Measurements from ENCODE around the gene C5orf46.

The C5orf46 gene

DNA sequence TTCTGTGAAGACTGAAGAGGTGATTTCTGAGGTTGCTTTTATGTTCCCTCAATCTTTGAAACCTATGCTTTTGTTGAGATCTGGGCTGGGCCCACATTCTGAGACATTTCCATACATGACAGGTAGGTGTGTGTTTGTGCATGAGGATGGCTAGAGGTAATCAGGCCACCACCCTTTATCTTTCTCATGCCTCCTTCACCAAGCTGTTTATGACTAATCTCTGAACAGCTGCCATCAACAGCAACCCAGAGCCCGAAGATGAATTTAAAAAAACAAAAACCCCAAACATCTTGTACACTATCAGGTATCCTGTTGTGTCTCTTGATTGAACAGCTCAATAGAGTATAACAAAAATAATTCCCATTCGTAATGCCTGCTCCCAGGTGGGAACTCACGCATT, 12.6 kb upstream of the C5orf46 start:
- H3K9ac ChIP-seq (ENCODE audit: low read length), result no peak overlapping the region
- H3K4me3 ChIP-seq (ENCODE audit: low read length), result no peak overlapping the region
- H3K4me1 ChIP-seq (ENCODE audit: control insufficient read depth, insufficient read depth, low read length), result no peaks in the 10 kb centered on the region
- no peaks in the 10 kb centered on the region for H3K9me3 ChIP-seq (ENCODE audit: control insufficient read depth, low read length)
- H3K27me3 ChIP-seq (ENCODE audit: control insufficient read depth, insufficient read depth, low read length), result no peaks in the 10 kb centered on the region
- H3K36me3 ChIP-seq (ENCODE audit: control insufficient read depth, insufficient read depth, low read length), result no peaks in the 10 kb centered on the region

DNA sequence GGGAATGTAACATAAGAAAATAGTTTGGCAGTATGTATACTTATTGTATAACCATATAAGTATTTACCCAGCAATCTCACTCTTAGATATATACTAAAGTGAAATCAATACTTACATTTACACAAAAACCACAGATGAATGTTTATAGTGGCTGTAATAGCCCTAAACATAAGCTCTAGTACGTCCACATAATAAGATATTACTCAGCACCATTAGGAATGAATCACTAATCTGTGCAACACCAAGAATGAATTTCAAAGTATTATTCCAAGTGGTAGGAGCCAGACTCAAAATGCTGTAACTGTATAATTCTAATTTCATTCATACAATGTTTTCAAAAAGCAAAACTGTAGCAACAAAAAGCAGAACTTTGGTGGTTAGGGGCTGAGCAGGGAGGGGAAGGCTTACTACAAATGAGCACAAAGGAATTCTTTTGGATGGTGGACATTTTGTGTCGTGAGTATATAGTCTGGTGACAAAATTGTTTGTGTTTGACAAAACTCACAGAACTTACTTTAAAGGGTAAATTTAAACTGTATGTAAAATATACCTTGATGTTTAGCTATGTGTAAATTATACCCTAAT, 11.9 kb upstream of the C5orf46 start:
- no peaks in the 10 kb centered on the region for H3K27me3 ChIP-seq (ENCODE audit: control insufficient read depth, insufficient read depth, low read length)
- no peaks in the 10 kb centered on the region for H3K36me3 ChIP-seq (ENCODE audit: control insufficient read depth, insufficient read depth, low read length)
- no peak overlapping the region for H3K9ac ChIP-seq (ENCODE audit: low read length)
- no peak overlapping the region for H3K4me3 ChIP-seq (ENCODE audit: low read length)
- no peaks in the 10 kb centered on the region for H3K9me3 ChIP-seq (ENCODE audit: control insufficient read depth, low read length)
- no peaks in the 10 kb centered on the region for H3K4me1 ChIP-seq (ENCODE audit: control insufficient read depth, insufficient read depth, low read length)

DNA sequence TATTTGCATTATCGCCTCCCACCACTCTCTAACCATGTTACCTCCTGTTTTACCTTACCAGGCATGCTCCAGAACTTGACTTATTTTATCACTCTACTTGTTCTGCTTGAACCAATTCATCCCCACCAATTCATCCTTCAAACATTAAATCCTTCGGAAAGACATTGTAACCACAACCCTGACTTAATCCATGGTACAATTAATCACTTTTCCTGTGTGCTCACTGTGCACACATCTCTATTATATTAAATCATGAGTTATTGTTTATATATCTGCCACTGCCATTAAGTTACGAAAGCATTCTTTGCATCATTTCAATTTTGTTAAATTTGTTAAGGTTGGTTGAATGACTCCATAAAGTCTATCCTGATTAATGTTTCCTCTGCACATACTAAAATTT, 7.4 kb upstream of the C5orf46 start:
- Histone ChIP-seq H3K9me3 (ENCODE audit: control insufficient read depth, low read length) (no peaks in the 10 kb centered on the region), H3K4me3 (ENCODE audit: low read length) (no peak overlapping the region), H3K36me3 (ENCODE audit: control insufficient read depth, insufficient read depth, low read length) (no peaks in the 10 kb centered on the region), H3K9ac (ENCODE audit: low read length) (no peak overlapping the region), H3K27me3 (ENCODE audit: control insufficient read depth, insufficient read depth, low read length) (no peaks in the 10 kb centered on the region), H3K4me1 (ENCODE audit: control insufficient read depth, insufficient read depth, low read length) (no peaks in the 10 kb centered on the region)

DNA sequence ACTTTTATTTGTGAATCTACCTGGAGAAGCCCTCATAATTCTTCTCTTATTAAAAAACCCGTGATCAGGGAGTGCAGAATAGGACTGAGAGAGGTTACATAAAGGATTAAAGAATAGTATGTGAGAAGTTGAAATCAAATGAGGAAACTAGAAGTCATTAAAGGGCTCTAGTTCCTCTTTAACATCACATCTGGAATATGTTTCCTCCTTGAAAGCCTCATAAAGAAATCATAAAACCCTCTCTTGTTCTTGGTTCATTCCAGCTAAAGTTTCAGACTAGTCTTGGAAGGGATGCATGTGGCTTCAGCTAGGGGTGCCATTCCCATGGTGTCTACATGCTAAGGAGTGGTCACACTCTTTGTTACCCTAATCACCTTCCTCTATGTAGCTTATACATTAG, 5.7 kb upstream of the C5orf46 start:
- Histone ChIP-seq H3K27me3 (ENCODE audit: control insufficient read depth, insufficient read depth, low read length) (no peaks in the 10 kb centered on the region), H3K36me3 (ENCODE audit: control insufficient read depth, insufficient read depth, low read length) (no peaks in the 10 kb centered on the region), H3K9me3 (ENCODE audit: control insufficient read depth, low read length) (no peaks in the 10 kb centered on the region), H3K4me1 (ENCODE audit: control insufficient read depth, insufficient read depth, low read length) (no peaks in the 10 kb centered on the region), H3K9ac (ENCODE audit: low read length) (no peak overlapping the region), H3K4me3 (ENCODE audit: low read length) (no peak overlapping the region)

DNA sequence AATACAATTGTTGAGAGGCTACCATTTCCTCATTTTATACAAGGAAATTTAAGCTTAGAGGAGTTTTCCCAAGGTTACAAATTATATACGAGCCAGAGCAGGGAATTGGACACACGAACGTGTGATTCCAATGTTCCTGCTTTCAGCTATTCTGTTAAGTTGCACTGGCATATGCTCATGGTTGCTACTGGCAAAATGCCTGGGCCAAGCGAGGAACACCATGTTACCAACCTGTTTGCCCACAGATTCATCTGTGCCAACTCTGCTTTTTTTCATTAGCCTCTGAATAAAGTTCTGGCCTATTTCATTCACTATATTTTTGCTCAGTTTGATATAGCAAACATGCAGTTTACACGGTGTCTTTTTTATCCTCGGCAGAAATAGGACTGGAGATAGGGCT, 5.1 kb upstream of the C5orf46 start:
- no peaks in the 10 kb centered on the region for H3K36me3 ChIP-seq (ENCODE audit: control insufficient read depth, insufficient read depth, low read length)
- no peaks in the 10 kb centered on the region for H3K27me3 ChIP-seq (ENCODE audit: control insufficient read depth, insufficient read depth, low read length)
- no peaks in the 10 kb centered on the region for H3K4me1 ChIP-seq (ENCODE audit: control insufficient read depth, insufficient read depth, low read length)
- no peak overlapping the region for H3K4me3 ChIP-seq (ENCODE audit: low read length)
- no peaks in the 10 kb centered on the region for H3K9me3 ChIP-seq (ENCODE audit: control insufficient read depth, low read length)
- H3K9ac ChIP-seq (ENCODE audit: low read length), result no peak overlapping the region

DNA sequence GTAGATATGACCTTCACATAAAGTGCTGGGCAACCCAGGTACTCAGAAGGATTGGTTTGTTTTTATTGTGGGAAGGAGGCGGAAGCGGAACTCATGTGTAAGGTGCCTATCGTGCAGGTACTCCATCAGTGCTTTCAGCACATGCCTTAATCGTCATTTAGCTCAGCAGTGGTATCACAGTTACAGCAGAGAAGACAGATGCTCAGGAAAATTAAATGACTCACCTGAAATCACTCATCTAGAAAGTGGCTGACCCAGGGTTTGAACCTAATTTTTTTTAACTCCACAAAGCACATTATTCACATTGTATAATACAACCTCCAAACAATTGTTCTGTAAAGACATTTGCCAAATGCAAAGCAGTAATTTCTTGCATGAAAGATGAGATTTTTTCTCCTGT, 2.2 kb downstream of the C5orf46 start:
- Histone ChIP-seq H3K36me3 (ENCODE audit: control insufficient read depth, insufficient read depth, low read length) (no peaks in the 10 kb centered on the region), H3K4me3 (ENCODE audit: low read length) (no peak overlapping the region), H3K27me3 (ENCODE audit: control insufficient read depth, insufficient read depth, low read length) (no peaks in the 10 kb centered on the region), H3K9me3 (ENCODE audit: control insufficient read depth, low read length) (no peaks in the 10 kb centered on the region), H3K4me1 (ENCODE audit: control insufficient read depth, insufficient read depth, low read length) (peaks cover 7% of the 10 kb centered on the region), H3K9ac (ENCODE audit: low read length) (no peak overlapping the region)

DNA sequence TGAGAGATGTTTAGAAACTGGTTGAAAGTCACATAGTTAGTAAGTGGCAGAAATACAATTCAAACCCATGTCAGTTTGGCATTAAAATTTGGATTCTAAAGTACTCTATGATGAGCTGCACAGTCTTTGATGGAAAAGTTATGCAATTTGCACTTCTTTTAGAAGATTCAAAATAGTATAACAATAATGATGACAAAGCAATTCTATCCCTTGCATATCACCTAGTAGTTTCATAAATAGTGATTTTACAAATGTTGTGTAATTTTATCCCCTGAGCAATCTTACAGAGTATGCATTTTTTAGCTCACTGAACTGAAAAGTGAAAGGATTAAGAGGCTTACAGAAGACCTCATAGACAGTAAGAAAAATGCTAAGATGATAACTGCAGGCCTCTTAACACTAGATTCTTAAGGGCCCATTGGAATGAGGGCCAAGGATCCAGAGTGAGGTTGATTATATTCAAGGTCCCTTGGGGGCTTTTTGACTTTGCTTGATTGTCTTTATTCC, 3.7 kb downstream of the C5orf46 start:
- no peak overlapping the region for H3K9ac ChIP-seq (ENCODE audit: low read length)
- no peaks in the 10 kb centered on the region for H3K27me3 ChIP-seq (ENCODE audit: control insufficient read depth, insufficient read depth, low read length)
- H3K4me1 ChIP-seq (ENCODE audit: control insufficient read depth, insufficient read depth, low read length), result peaks cover 12% of the 10 kb centered on the region
- H3K9me3 ChIP-seq (ENCODE audit: control insufficient read depth, low read length), result no peaks in the 10 kb centered on the region
- H3K36me3 ChIP-seq (ENCODE audit: control insufficient read depth, insufficient read depth, low read length), result no peaks in the 10 kb centered on the region
- H3K4me3 ChIP-seq (ENCODE audit: low read length), result no peak overlapping the region

DNA sequence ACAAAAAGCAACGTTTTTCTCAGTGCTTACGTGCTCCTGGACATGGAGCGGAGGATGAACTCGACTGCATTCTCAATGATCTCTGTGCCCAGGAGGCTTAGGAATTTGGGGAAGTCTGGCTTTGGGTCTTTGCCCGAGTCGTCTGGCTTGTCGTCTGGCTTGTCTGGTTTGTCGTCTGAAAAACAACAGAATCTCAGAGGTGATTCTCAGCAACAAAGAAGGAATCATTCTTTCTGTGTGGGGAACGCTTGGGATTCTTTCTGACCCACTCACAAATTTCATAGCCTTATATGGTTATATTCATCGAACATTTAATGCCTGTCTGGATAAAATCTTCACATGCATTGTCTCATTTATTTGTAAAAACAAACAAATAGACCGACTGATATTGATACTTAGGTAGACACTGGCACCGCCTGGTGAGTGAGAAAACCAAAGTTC, 4.7 kb downstream of the C5orf46 start:
- peaks cover 12% of the 10 kb centered on the region for H3K4me1 ChIP-seq (ENCODE audit: control insufficient read depth, insufficient read depth, low read length)
- no peaks in the 10 kb centered on the region for H3K27me3 ChIP-seq (ENCODE audit: control insufficient read depth, insufficient read depth, low read length)

DNA sequence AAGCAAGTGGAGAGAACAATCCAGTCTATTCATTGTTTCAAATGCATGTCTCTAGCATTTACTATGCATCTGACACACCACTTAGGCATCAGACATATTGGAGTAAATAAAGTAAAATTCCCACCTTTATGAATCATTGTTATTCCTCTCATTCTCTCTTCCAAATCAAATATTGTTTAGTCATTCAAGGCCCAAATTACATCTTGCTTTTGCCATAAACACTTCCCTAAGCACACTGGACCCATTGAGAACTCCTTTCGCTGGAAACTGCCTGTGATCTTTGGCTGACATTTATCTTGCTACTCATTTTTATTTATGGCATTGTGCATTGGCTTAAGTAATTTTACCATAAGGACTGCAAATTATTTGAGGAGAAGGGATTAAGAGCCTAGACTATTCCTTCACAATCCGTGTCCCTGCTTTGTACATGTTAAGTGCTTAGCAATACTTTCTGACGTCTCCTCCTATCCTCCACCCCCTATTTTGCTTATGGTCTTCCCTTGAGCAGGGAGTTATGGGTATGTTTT, 7.4 kb downstream of the C5orf46 start:
- no peak overlapping the region for H3K4me3 ChIP-seq (ENCODE audit: low read length)
- no peak overlapping the region for H3K9ac ChIP-seq (ENCODE audit: low read length)
- H3K27me3 ChIP-seq (ENCODE audit: control insufficient read depth, insufficient read depth, low read length), result no peaks in the 10 kb centered on the region
- H3K4me1 ChIP-seq (ENCODE audit: control insufficient read depth, insufficient read depth, low read length), result peaks cover 12% of the 10 kb centered on the region
- no peaks in the 10 kb centered on the region for H3K36me3 ChIP-seq (ENCODE audit: control insufficient read depth, insufficient read depth, low read length)
- H3K9me3 ChIP-seq (ENCODE audit: control insufficient read depth, low read length), result no peaks in the 10 kb centered on the region

More for the DNA sequence above, 4.7 kb downstream of the C5orf46 start:
- no peaks in the 10 kb centered on the region for H3K36me3 ChIP-seq (ENCODE audit: control insufficient read depth, insufficient read depth, low read length)
- H3K9me3 ChIP-seq (ENCODE audit: control insufficient read depth, low read length), result no peaks in the 10 kb centered on the region
- H3K4me3 ChIP-seq (ENCODE audit: low read length), result no peak overlapping the region
- no peak overlapping the region for H3K9ac ChIP-seq (ENCODE audit: low read length)

DNA sequence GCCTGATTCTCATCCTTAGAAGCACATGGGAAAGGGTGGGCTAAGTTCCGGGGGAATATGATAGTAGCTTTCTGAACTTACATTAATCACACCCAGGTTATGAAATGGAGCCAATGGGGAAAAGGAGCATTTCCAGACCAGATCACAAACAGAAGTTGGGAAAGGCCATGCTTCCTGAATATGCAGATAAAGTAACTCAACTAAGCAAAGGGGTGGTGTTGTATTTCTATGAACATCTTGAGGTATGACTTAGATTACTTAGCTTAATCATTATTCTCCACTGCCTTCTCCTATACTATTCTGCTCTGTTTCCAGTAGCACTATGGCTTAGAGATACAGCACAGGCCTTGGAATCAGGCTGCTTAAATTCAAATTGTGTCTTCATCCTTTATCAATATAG, 10.5 kb downstream of the C5orf46 start:
- no peak overlapping the region for H3K9ac ChIP-seq (ENCODE audit: low read length)
- peaks cover 21% of the 10 kb centered on the region for H3K4me1 ChIP-seq (ENCODE audit: control insufficient read depth, insufficient read depth, low read length)
- H3K9me3 ChIP-seq (ENCODE audit: control insufficient read depth, low read length), result no peaks in the 10 kb centered on the region
- H3K27me3 ChIP-seq (ENCODE audit: control insufficient read depth, insufficient read depth, low read length), result no peaks in the 10 kb centered on the region
- H3K4me3 ChIP-seq (ENCODE audit: low read length), result no peak overlapping the region
- no peaks in the 10 kb centered on the region for H3K36me3 ChIP-seq (ENCODE audit: control insufficient read depth, insufficient read depth, low read length)

DNA sequence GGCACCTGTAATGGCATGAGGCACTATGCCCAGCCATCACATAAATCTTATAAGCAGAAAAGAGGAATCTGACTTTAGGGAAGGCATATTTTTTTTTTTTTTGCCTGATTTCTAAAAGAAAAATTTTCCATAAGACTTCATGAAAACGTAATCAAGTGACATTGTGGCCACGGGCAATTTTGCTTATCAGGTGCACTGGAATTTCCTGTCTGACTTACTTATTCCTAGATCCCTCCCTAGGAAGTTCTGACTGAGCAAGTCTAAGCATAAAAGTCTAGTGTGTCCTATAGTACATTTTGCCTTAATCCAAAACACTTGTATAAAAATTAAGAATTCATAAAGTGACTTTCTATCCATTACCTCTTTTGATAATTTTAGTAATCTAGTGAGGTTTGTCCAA, 12.5 kb downstream of the C5orf46 start:
- Histone ChIP-seq H3K27me3 (ENCODE audit: control insufficient read depth, insufficient read depth, low read length) (no peaks in the 10 kb centered on the region), H3K4me3 (ENCODE audit: low read length) (no peak overlapping the region), H3K4me1 (ENCODE audit: control insufficient read depth, insufficient read depth, low read length) (peaks cover 11% of the 10 kb centered on the region), H3K9ac (ENCODE audit: low read length) (no peak overlapping the region), H3K9me3 (ENCODE audit: control insufficient read depth, low read length) (no peaks in the 10 kb centered on the region), H3K36me3 (ENCODE audit: control insufficient read depth, insufficient read depth, low read length) (no peaks in the 10 kb centered on the region)

DNA sequence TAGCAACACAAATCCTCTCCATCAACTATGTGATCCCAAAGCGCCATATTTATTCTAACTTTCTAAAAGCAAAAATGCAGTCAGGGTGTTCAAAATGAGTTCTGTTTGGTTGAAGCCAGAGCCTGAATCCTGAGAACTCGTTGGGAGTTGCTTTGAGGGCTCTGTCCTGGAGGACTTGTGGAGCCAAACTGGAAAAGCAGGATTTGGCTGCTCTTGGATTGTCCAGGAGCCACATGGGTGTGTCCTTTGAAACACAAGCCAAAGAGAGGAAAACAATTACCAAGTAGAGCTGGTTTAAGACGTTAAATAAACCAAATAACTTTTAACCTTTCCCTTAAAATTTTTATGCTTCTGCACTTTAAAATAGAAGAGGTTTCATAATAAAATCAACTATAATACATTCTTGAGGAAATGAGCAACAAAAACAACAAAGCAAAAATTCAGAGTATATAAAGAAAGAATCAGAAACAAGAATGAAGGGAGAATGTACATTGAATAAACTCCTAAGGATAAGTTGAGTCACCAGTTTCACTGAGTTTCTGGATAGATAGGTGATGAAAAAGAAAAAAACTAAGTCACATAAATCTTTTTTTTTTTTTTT, 13.5 kb downstream of the C5orf46 start:
- peaks cover 9% of the 10 kb centered on the region for H3K4me1 ChIP-seq (ENCODE audit: control insufficient read depth, insufficient read depth, low read length)
- no peaks in the 10 kb centered on the region for H3K27me3 ChIP-seq (ENCODE audit: control insufficient read depth, insufficient read depth, low read length)
- no peaks in the 10 kb centered on the region for H3K36me3 ChIP-seq (ENCODE audit: control insufficient read depth, insufficient read depth, low read length)
- H3K4me3 ChIP-seq (ENCODE audit: low read length), result no peak overlapping the region
- H3K9me3 ChIP-seq (ENCODE audit: control insufficient read depth, low read length), result no peaks in the 10 kb centered on the region
- H3K9ac ChIP-seq (ENCODE audit: low read length), result no peak overlapping the region

Measured in mucosa of stomach (tissue), 1 donor.